GM12878 (cell line): Measurements from ENCODE around the gene SLC36A1.

ENCODE experiments used
- POLR2A ChIP-seq: IDR thresholded peaks from 2 replicates; pipeline ENCODE4 v1.6.1; 2011; ENCODE audit warnings: low read depth, mild to moderate bottlenecking, low read length
- SPI1 ChIP-seq: IDR thresholded peaks from 2 replicates; pipeline ENCODE4 v1.6.1; 2011; ENCODE audit warnings: low read depth, mild to moderate bottlenecking, low read length, moderate library complexity, borderline replicate concordance; ENCODE audit not compliant: insufficient read depth
- TF ChIP-seq, protein P1 (sequence below): fragments of 450-650 bp; IDR thresholded peaks from 2 replicates; pipeline ENCODE4 v1.6.1; 2017; ENCODE audit warnings: mild to moderate bottlenecking, moderate library complexity

DNA sequence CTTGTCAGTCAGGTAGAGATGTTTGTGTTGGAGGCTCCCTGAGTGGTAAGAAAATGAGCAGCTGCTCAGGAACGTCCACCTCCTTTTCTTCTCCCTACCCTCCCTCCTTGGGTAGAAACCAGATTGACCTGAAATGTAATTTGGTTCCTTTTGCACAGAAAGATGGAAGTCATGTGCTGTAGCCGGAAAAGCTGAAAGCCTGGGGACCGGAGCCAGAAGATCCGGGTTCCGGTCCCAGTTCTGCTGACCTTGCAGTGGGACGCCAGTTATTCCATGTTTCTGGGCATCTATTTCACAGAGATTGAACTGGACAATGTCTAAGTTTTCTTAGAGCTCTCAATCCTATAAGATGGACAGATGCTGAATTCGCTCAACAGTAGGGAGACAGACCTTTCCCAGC is 40.1 kb downstream of the SLC36A1 start:
- TF ChIP-seq POLR2A, result no peak
- TF ChIP-seq SPI1, result no peak
- TF ChIP-seq, protein P1, sequence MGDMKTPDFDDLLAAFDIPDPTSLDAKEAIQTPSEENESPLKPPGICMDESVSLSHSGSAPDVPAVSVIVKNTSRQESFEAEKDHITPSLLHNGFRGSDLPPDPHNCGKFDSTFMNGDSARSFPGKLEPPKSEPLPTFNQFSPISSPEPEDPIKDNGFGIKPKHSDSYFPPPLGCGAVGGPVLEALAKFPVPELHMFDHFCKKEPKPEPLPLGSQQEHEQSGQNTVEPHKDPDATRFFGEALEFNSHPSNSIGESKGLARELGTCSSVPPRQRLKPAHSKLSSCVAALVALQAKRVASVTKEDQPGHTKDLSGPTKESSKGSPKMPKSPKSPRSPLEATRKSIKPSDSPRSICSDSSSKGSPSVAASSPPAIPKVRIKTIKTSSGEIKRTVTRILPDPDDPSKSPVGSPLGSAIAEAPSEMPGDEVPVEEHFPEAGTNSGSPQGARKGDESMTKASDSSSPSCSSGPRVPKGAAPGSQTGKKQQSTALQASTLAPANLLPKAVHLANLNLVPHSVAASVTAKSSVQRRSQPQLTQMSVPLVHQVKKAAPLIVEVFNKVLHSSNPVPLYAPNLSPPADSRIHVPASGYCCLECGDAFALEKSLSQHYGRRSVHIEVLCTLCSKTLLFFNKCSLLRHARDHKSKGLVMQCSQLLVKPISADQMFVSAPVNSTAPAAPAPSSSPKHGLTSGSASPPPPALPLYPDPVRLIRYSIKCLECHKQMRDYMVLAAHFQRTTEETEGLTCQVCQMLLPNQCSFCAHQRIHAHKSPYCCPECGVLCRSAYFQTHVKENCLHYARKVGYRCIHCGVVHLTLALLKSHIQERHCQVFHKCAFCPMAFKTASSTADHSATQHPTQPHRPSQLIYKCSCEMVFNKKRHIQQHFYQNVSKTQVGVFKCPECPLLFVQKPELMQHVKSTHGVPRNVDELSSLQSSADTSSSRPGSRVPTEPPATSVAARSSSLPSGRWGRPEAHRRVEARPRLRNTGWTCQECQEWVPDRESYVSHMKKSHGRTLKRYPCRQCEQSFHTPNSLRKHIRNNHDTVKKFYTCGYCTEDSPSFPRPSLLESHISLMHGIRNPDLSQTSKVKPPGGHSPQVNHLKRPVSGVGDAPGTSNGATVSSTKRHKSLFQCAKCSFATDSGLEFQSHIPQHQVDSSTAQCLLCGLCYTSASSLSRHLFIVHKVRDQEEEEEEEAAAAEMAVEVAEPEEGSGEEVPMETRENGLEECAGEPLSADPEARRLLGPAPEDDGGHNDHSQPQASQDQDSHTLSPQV, result no peak
